Natural killer cell (primary cell): ENCODE results near the gene FUT1. TPM values are rescaled to one million over a fixed set of nuclear protein-coding genes. Genes with fewer than 3 reads are reported as not detected.

Experiments used
- ATAC-seq, 3 donors: fragments of 150-1000 bp in 2 of 3; fragments of 200-7000 bp in 1 of 3; cut with Tn5 transposase; 1 replicate in 1 of 3; 2 replicates in 2 of 3; pipeline ENCODE4 v1.10.0; 2021; ENCODE audit warnings: mild to moderate bottlenecking in 2 of 3, moderate library complexity in 2 of 3
- DNase-seq, 2 donors: peaks; one replicate each; pipeline versions ENCODE4 v3.0.0 to v3.0.0-alpha.2; 2013 to 2021; ENCODE audit warnings: mixed read lengths in 1 of 2
- H3K27ac ChIP-seq: one replicate; pipeline ENCODE4 v1.5.1; 2013; ENCODE audit warnings: mild to moderate bottlenecking, low read length
- H3K27me3 ChIP-seq: one replicate; pipeline ENCODE4 v1.6.1; 2013; ENCODE audit warnings: low read length; ENCODE audit not compliant: control insufficient read depth, insufficient read depth
- H3K36me3 ChIP-seq: one replicate; pipeline ENCODE4 v1.6.1; 2013; ENCODE audit warnings: low read length; ENCODE audit not compliant: control insufficient read depth, insufficient read depth
- H3K4me1 ChIP-seq: one replicate; pipeline ENCODE4 v1.6.1; 2013; ENCODE audit warnings: low read length; ENCODE audit not compliant: control insufficient read depth, insufficient read depth
- H3K4me3 ChIP-seq: one replicate; pipeline ENCODE4 v1.5.1; 2013; ENCODE audit warnings: low read length
- H3K9me3 ChIP-seq: one replicate; pipeline ENCODE4 v1.6.1; 2013; ENCODE audit warnings: low read length; ENCODE audit not compliant: control insufficient read depth, insufficient read depth
- H3K27ac Mint-ChIP-seq, 2 donors: one replicate each; pipeline ENCODE4 v1.8.0; 2022; ENCODE audit warnings: mild to moderate bottlenecking in 2 of 2, mixed read lengths in 2 of 2, moderate library complexity in 1 of 2
- H3K27me3 Mint-ChIP-seq, 2 donors: one replicate each; pipeline ENCODE4 v1.8.0; 2022; ENCODE audit warnings: low read depth in 2 of 2, mixed read lengths in 2 of 2
- H3K36me3 Mint-ChIP-seq: one replicate; pipeline ENCODE4 v1.8.0; 2022; ENCODE audit warnings: mixed read lengths
- H3K4me1 Mint-ChIP-seq, 2 donors: one replicate each; pipeline ENCODE4 v1.8.0; 2022; ENCODE audit warnings: mixed read lengths in 2 of 2
- H3K4me3 Mint-ChIP-seq: one replicate; pipeline ENCODE4 v1.8.0; 2022; ENCODE audit warnings: mild to moderate bottlenecking, moderate library complexity, mixed read lengths
- H3K9me3 Mint-ChIP-seq, 2 donors: one replicate each; pipeline ENCODE4 v1.8.0; 2022; ENCODE audit warnings: mixed read lengths in 2 of 2
- CTCF ChIP-seq: fragments of 200-600 bp; IDR thresholded peaks from one replicate; pipeline ENCODE4 v1.8.0; 2022; ENCODE audit warnings: antibody characterized with exemption
- WGBS: methylation state at CpG from one replicate; pipeline ENCODE4 v1.1.7; 2013; ENCODE audit warnings: missing lambda C conversion rate; ENCODE audit not compliant: insufficient coverage; 5-methylcytosine and 5-hydroxymethylcytosine counted together
- intact Hi-C: fragments of 100-400 bp; cut with micrococcal nuclease; formaldehyde crosslinking; loops from one replicate; pipeline ENCODE4 v1.14.2; 2022
- total RNA-seq, 4 donors: library from RNA; stranded (reverse); fragments of 120-200 nt in 1 of 4; gene quantifications; one replicate each; pipeline versions ENCODE4 v1.2.3 to v1.2.4, GENCODE V29; 2013 to 2022

FUT1 gene
- total RNA-seq, 3 donors from 2014 or later (not counting 1 experiment from before 2014, with no cell fraction given): 0.18 TPM; not detected in 2

DNA sequence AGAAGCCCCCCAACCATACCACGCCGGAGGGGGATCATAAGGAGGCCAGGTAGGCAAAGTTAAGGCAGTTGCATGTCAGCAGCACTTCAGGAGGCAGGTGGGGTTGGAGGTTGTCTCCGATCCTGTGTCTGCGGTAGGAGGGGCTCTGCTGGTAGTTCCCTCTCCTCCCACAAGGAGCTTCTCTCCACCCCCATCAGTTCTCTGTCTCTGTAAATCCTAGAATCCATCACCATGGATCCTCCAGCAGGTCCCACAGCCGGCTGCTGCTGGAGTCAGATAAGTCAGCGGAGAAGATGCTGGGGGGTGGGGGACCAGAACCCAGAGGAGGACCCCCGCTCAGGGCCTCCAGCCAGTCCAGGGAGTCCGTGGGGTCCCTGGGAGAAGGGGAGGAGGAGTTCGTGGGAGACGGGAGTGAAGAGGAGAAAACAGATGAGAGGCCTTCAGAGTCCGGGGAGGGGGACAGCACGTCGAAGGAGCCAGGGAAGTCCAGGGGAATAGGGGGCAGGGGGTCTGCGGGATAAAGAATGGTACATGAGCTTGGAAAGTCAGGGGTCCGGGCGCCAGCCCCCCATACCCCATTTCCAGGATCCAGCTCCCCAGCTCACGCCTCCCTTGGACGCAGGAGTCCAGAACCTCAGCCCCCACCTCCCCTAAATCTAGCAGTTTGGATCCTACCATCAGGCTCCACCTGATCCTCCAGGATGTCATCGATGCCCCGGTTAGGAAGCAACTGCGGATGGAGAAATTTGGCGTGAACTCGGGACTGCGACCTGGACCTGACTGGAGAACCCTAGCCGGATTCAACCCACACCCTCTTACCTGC, 39.2 kb downstream of the FUT1 start:
- H3K27ac Mint-ChIP-seq: peak overlapping the region; percentile 58 to 68
- H3K27ac ChIP-seq: no peak overlapping the region

DNA sequence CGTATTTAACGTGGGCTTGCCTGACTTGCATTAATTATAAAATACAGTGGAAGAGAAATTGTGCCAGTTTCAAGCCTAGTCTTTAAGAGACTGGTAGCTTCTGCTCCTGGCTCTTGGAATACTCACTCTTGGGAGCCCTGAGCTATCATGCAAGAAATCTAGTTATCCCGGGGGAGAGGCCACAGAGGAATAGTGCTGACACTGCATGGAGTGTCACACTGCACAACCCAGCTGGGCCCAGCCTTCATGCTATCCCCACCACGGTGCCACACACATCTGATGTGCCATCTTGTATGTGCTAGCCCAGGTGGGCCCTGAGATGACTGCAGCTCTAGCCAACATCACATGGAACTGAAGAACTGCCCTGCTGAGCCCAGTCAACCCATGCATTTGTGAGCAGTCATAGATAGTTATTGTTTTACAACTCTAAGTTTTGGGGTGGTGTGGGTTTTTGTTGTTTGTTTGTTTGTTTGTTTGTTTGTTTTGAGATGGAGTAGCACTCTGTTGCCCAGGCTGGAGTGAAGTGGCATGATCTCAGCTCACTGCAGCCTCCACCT, 41.3 kb downstream of the FUT1 start:
- no peaks in the 10 kb centered on the region for H3K36me3 Mint-ChIP-seq
- H3K4me1 ChIP-seq: peaks cover 21% of the 10 kb centered on the region
- H3K27me3 ChIP-seq: no peaks in the 10 kb centered on the region
- WGBS: 95% methylated on average over 4 of the region's 4 CpGs
- TF ChIP-seq CTCF: no peak
- H3K9me3 Mint-ChIP-seq: no peaks in the 10 kb centered on the region
- H3K4me3 Mint-ChIP-seq: no peak overlapping the region
- peaks cover 0 to 25% of the 10 kb centered on the region in 2 donors for H3K4me1 Mint-ChIP-seq
- H3K36me3 ChIP-seq: no peaks in the 10 kb centered on the region
- H3K4me3 ChIP-seq: no peak overlapping the region
- H3K27ac ChIP-seq: no peak overlapping the region
- no peaks in the 10 kb centered on the region for H3K9me3 ChIP-seq
- intact Hi-C loops: no loop called here
- no peak for ATAC-seq
- H3K27ac Mint-ChIP-seq: no peak overlapping the region
- DNase-seq: no peak
- no peaks in the 10 kb centered on the region for H3K27me3 Mint-ChIP-seq

More for the DNA sequence above, 39.2 kb downstream of the FUT1 start:
- Mint-ChIP-seq H3K4me1 (peaks cover 0 to 25% of the 10 kb centered on the region in 2 donors), H3K9me3 (no peaks in the 10 kb centered on the region), H3K27me3 (no peaks in the 10 kb centered on the region), H3K36me3 (no peaks in the 10 kb centered on the region), H3K4me3 (peak overlapping the region; percentile 83)
- no peak for ATAC-seq
- H3K36me3 ChIP-seq: no peaks in the 10 kb centered on the region
- H3K27me3 ChIP-seq: no peaks in the 10 kb centered on the region
- intact Hi-C loops: no loop called here
- H3K4me1 ChIP-seq: peaks cover 21% of the 10 kb centered on the region
- peak in 1 of 2 donors; percentile 41 for DNase-seq
- TF ChIP-seq CTCF: no peak
- H3K4me3 ChIP-seq: peak overlapping the region; percentile 78
- 11% methylated on average over 21 of the region's 25 CpGs for WGBS
- no peaks in the 10 kb centered on the region for H3K9me3 ChIP-seq

GRCh38 chr19:48708471-48708870, 44.0 kb downstream of the FUT1 start:
- TF ChIP-seq CTCF: no peak
- peaks cover 0 to 8% of the 10 kb centered on the region in 2 donors for H3K4me1 Mint-ChIP-seq
- H3K36me3 ChIP-seq: no peaks in the 10 kb centered on the region
- no peak overlapping the region for H3K27ac Mint-ChIP-seq
- ATAC-seq: no peak
- H3K4me1 ChIP-seq: peaks cover 8% of the 10 kb centered on the region
- H3K27me3 ChIP-seq: no peaks in the 10 kb centered on the region
- no peaks in the 10 kb centered on the region for H3K36me3 Mint-ChIP-seq
- H3K4me3 ChIP-seq: no peak overlapping the region
- intact Hi-C loops: no loop called here
- H3K4me3 Mint-ChIP-seq: no peak overlapping the region
- DNase-seq: no peak
- 94% methylated on average over 11 of the region's 11 CpGs for WGBS
- H3K9me3 ChIP-seq: no peaks in the 10 kb centered on the region
- no peaks in the 10 kb centered on the region for H3K27me3 Mint-ChIP-seq
- H3K9me3 Mint-ChIP-seq: no peaks in the 10 kb centered on the region
- H3K27ac ChIP-seq: no peak overlapping the region
